Right lobe of liver (tissue), 6 donors: ENCODE results near the gene MRPL41. TPM values are rescaled to one million over a fixed set of nuclear protein-coding genes. Genes with fewer than 3 reads are reported as not detected.

Source experiments
- ATAC-seq, 4 donors: fragments of 200-7000 bp; cut with Tn5 transposase; one replicate each; pipeline ENCODE4 v1.9.1; 2020; ENCODE audit warnings: mild to moderate bottlenecking in 4 of 4, moderate library complexity in 4 of 4
- DNase-seq, 3 donors: peaks; one replicate each; pipeline ENCODE4 v3.0.0-alpha.2; 2020
- H3K27ac ChIP-seq, 3 donors: fragments of 200-600 bp; one replicate each; pipeline ENCODE4 v1.8.0; 2022
- H3K27me3 ChIP-seq, 2 donors: fragments of 200-600 bp; one replicate each; pipeline ENCODE4 v1.8.0; 2022
- H3K36me3 ChIP-seq, 4 donors: fragments of 200-600 bp; sonication (generic) in 1 of 4; one replicate each; pipeline versions ENCODE4 v1.5.1 to v1.8.0; 2017 to 2022; ENCODE audit warnings: control low read depth in 1 of 4
- H3K4me1 ChIP-seq, 4 donors: fragments of 200-600 bp; sonication (generic) in 1 of 4; one replicate each; pipeline versions ENCODE4 v1.5.1 to v1.8.0; 2017 to 2022; ENCODE audit warnings: control low read depth in 1 of 4
- H3K4me3 ChIP-seq, 3 donors: fragments of 200-600 bp; one replicate each; pipeline ENCODE4 v1.8.0; 2022
- H3K9me3 ChIP-seq, 4 donors: fragments of 200-600 bp; sonication (generic) in 1 of 4; one replicate each; pipeline versions ENCODE4 v1.5.1 to v1.8.0; 2017 to 2022; ENCODE audit warnings: control low read depth in 1 of 4
- CTCF ChIP-seq, 4 donors: fragments of 200-600 bp in 3 of 4; fragments of 450-650 bp in 1 of 4; IDR thresholded peaks; one replicate each; pipeline versions ENCODE4 v1.5.1 to v1.8.0; 2016 to 2022; ENCODE audit warnings: antibody characterized with exemption in 4 of 4, mild to moderate bottlenecking in 2 of 4
- POLR2A ChIP-seq: fragments of 450-650 bp; IDR thresholded peaks from one replicate; pipeline ENCODE4 v1.6.1; 2017; ENCODE audit warnings: antibody characterized with exemption, mild to moderate bottlenecking
- WGBS: methylation state at CpG from one replicate; pipeline ENCODE4 v1.1.6; 2018; ENCODE audit warnings: low coverage, low lambda C conversion rate; ENCODE audit not compliant: insufficient coverage; ENCODE audit errors: missing lambda C conversion rate; 5-methylcytosine and 5-hydroxymethylcytosine counted together
- intact Hi-C, 2 donors: fragments of 100-400 bp; cut with DNase I; formaldehyde crosslinking; loops; one replicate each; pipeline versions ENCODE4 v1.11.2 to v1.14.1; 2022
- long read RNA-seq: library from polyadenylated mRNA; unstranded; transcript quantifications from one replicate; pipeline ENCODE4 v2.0.0, GENCODE V29; 2019
- total RNA-seq, 6 experiments: library from RNA; depleted of rRNA in 2 of 6; stranded (reverse); fragments of >200 nt in 2 of 6; fragmentation: NEBNext Ultra II Directional in 3 of 6; extraction: Animal tissue kit (Norgen Biotek cat#: 25700) in 3 of 6; gene quantifications; one replicate each; pipeline versions ENCODE4 v1.1.0 to v1.2.4, GENCODE V29; 2016 to 2023
- donor health status: DM: no; HTN: yes; CAD: no.
- donor health status: DM: no; HTN: no; CAD: no.
- donor health status: DM: no; HTN: no; CAD: no.
- donor health status: DM: no; HTN: yes; CAD: no.
- donor health status: DM: no; HTN: yes; CAD: no.

MRPL41 gene
- 10 to 100 TPM; 43.4 to 97.8 (median 74.0) TPM for total RNA-seq
- long read RNA-seq, transcript MRPL41-201 (2 exons, 1,262 nt): major isoform, 168 of 174 reads
- long read RNA-seq, partial matches to known transcripts: 6 of 174 reads
- long read RNA-seq, other reads (novel, unspliced or antisense): 0 of 174 reads

- Histone ChIP-seq H3K4me3 (peak within 1 kb of the TSS; percentile 80 to 89 (median 82)), H3K9me3 (no peaks in the 10 kb centered on the region), H3K27ac (peak within 1 kb of the TSS; percentile 49 to 78 (median 54)), H3K27me3 (no peaks in the 10 kb centered on the region), H3K36me3 (peaks cover 0 to 18% (median 3%) of the 10 kb centered on the region in 4 donors), H3K4me1 (peaks cover 0 to 22% (median 9%) of the 10 kb centered on the region in 4 donors)
- TF ChIP-seq POLR2A (peak; percentile 79), CTCF (IDR thresholded peaks at IDR 0.05) (peak in 3 of 4 donors; percentile 23 to 41 (median 29))
- WGBS: no CpG with 5 or more reads among the region's 106 CpGs
- intact Hi-C loops: no loop called here
- peak; percentile 93 to 96 (median 94) for DNase-seq
- peak; percentile 77 to 87 (median 78) for ATAC-seq
Observed at GRCh38 chr9:137551264-137552021, at the start of gene MRPL41. TSS of gene MRPL41 (plus strand) at chr9:137551879. CDS start at chr9:137552082, 203 bp downstream.

- intact Hi-C loops: no loop called here
- H3K9me3 ChIP-seq: no peaks in the 10 kb centered on the region
- no peak overlapping the region for H3K27ac ChIP-seq
- H3K4me1 ChIP-seq: no peaks in the 10 kb centered on the region
- no peak for ATAC-seq
- H3K4me3 ChIP-seq: no peak overlapping the region
- TF ChIP-seq CTCF (IDR thresholded peaks at IDR 0.05) (no peak), POLR2A (no peak)
- no peak for DNase-seq
- peaks cover 0 to 3% (median 0%) of the 10 kb centered on the region in 4 donors for H3K36me3 ChIP-seq
- WGBS: 85% methylated on average over 28 of the region's 36 CpGs
- no peaks in the 10 kb centered on the region for H3K27me3 ChIP-seq
Observed at GRCh38 chr9:137502008-137502911, 49.4 kb upstream of the MRPL41 start.

GRCh38 chr9:137504432-137504777 is 47.3 kb upstream of the MRPL41 start:
- intact Hi-C loops: no loop called here
- Histone ChIP-seq H3K4me3 (no peak overlapping the region), H3K9me3 (no peaks in the 10 kb centered on the region), H3K27me3 (no peaks in the 10 kb centered on the region), H3K27ac (no peak overlapping the region), H3K36me3 (peaks cover 0 to 3% (median 0%) of the 10 kb centered on the region in 4 donors), H3K4me1 (no peaks in the 10 kb centered on the region)
- WGBS: 90% methylated on average over 6 of the region's 7 CpGs
- ATAC-seq: no peak
- no peak for DNase-seq
- TF ChIP-seq POLR2A (no peak), CTCF (IDR thresholded peaks at IDR 0.05) (no peak)

GRCh38 chr9:137505421-137506140 is 46.1 kb upstream of the MRPL41 start:
- Histone ChIP-seq H3K9me3 (no peaks in the 10 kb centered on the region), H3K27me3 (no peaks in the 10 kb centered on the region), H3K36me3 (no peaks in the 10 kb centered on the region), H3K27ac (no peak overlapping the region), H3K4me1 (no peaks in the 10 kb centered on the region), H3K4me3 (no peak overlapping the region)
- intact Hi-C loops: no loop called here
- TF ChIP-seq CTCF (IDR thresholded peaks at IDR 0.05) (no peak), POLR2A (no peak)
- 95% methylated on average over 11 of the region's 28 CpGs for WGBS
- ATAC-seq (peak in 1 of 4 donors; percentile 31), DNase-seq (no peak)
